ENCODE data around the gene CCT7. TPM values are rescaled to one million over a fixed set of nuclear protein-coding genes. Genes with fewer than 3 reads are reported as not detected.

CCT7 gene
- total RNA-seq, 2 experiments from 2014 or later, result 259 to 262 TPM

DNA sequence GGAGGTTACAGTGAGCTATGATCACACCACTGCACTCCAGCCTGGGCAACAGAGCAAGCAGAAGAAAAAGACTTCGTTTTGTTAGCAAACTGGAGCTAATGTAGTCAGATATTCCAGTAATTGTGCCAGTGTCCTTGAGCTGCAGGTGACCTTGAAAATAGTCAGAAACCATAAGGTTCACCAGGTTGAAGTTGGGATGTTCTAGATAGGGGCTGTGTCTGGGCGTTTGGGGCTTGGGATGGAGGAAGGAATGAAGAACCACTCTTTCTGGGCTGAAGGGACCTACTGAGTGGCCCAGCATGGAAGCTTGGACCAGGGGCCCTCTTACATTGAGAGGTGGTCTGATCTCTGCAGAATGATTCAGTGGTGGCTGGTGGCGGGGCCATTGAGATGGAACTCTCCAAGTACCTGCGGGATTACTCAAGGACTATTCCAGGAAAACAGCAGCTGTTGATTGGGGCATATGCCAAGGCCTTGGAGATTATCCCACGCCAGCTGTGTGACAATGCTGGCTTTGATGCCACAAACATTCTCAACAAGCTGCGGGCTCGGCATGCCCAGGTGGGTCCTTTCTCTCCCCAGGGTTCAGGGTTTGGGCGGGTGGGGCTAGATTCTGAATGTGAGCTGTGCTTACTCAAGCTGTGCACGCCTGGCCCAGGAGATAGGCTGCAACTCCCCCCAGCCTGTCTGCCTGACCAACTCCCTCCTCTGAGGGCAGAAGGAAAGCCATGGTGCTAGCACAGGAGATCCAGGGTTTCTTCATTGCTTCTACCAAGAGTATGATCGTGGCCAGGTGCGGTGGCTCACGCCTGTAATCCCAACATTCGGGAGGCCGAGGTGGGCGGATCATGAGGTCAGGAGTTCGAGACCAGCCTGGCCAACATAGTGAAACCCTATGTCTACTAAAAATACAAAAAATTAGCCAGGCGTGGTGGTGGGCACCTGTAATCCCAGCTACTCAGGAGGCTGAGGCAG is 17.1 kb downstream of the CCT7 start:
- no peaks in the 10 kb centered on the region for H3K27me3 Mint-ChIP-seq
- H3K4me1 Mint-ChIP-seq, result peaks cover 2% of the 10 kb centered on the region
- no peaks in the 10 kb centered on the region for H3K9me3 Mint-ChIP-seq
- no peak overlapping the region for H3K4me3 Mint-ChIP-seq
- no peak overlapping the region for H3K27ac Mint-ChIP-seq
- H3K36me3 Mint-ChIP-seq (ENCODE audit: low read depth), result peaks cover 70% of the 10 kb centered on the region
- ChIA-PET CTCF (no interaction called here), POLR2A (interaction anchor here (1.0 kb wide), 1 partner anchor 18 kb away, joined by 3 read pairs; the partner anchor contains the start of gene PRADC1)
- DNase-seq, result no peak

DNA sequence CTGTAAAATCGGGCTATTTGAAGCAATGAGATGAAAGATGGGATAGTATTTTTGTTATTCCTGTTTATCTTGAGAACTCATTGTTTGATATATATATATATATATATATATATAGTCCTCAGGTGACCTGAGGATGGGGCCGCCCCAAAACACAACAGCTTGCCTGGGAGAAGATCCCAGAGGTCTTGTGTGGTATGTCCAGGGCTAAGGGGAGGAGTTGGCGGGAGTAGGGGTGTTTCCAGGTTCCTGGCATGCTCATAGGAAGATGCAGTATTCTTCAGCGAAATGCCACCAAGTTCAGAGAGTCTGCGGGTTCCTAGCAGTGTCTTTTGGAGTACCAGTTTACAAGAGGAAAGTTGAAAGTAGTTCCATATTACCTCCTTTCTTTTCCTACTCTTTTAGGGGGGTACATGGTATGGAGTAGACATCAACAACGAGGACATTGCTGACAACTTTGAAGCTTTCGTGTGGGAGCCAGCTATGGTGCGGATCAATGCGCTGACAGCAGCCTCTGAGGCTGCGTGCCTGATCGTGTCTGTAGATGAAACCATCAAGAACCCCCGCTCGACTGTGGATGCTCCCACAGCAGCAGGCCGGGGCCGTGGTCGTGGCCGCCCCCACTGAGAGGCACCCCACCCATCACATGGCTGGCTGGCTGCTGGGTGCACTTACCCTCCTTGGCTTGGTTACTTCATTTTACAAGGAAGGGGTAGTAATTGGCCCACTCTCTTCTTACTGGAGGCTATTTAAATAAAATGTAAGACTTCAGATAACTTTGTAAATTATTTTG is 18.3 kb downstream of the CCT7 start:
- no peaks in the 10 kb centered on the region for H3K27me3 Mint-ChIP-seq
- CTCF ChIA-PET, result no interaction called here
- H3K4me1 Mint-ChIP-seq, result no peaks in the 10 kb centered on the region
- no peak overlapping the region for H3K27ac Mint-ChIP-seq
- POLR2A ChIA-PET, result interaction anchor here (0.6 to 5.7 kb wide), 2 partner anchors 19 to 159 kb away, joined by 5 to 22 read pairs; partner anchors contain the start of genes CCT7 and PRADC1
- peaks cover 57% of the 10 kb centered on the region for H3K36me3 Mint-ChIP-seq (ENCODE audit: low read depth)
- H3K9me3 Mint-ChIP-seq, result no peaks in the 10 kb centered on the region
- H3K4me3 Mint-ChIP-seq, result no peak overlapping the region
- DNase-seq, result no peak

DNA sequence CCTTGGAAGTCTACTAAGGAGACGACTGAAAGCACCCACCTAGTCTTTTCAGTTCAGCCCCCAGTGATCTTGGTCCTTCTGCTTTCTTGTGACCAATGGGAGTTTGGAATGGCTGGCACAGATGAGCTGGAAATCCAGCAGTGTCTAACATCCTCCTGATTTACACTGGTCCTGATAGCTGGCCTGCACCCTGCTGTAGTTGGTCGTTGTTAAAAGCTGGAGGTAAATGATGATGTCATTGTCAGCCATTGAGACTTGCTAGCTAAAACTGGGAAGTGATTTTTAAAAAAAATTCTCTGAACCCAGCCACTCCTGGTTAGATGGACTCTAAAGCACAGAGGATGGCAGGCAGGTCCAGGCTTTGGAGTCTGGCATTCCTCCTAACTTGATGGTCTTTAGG is 19.3 kb downstream of the CCT7 start:
- H3K36me3 Mint-ChIP-seq (ENCODE audit: low read depth), result peaks cover 51% of the 10 kb centered on the region
- no peak overlapping the region for H3K27ac Mint-ChIP-seq
- H3K4me1 Mint-ChIP-seq, result no peaks in the 10 kb centered on the region
- POLR2A ChIA-PET, result interaction anchor here (5.7 kb wide), 1 partner anchor 20 kb away, joined by 22 read pairs; the partner anchor contains the start of genes CCT7 and PRADC1
- no peak overlapping the region for H3K4me3 Mint-ChIP-seq
- CTCF ChIA-PET, result interaction anchor here (1.6 kb wide), 1 partner anchor 76 kb away, joined by 4 read pairs; no protein-coding TSS in a partner anchor
- no peak for DNase-seq
- H3K9me3 Mint-ChIP-seq, result no peaks in the 10 kb centered on the region
- H3K27me3 Mint-ChIP-seq, result no peaks in the 10 kb centered on the region

DNA sequence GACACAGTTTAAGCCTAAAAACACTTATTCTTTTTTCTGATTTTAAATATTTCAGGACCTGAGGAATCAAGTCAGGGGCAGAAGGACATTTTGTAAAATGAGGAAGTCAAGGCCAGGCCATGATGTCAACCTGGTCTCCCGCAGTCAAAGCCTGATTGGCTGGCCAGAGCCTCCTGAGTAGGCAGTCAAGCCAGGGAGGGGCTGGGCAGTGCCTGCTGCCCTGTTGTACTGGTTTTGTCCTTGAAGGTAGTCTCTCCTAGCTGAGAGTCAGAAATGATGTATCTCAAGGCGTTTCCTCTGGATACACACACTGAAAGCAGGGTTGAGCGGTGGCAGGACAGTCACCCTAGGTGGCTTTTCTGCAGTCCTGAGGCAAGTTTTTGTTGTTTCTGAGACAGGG is 19.8 kb downstream of the CCT7 start:
- Mint-ChIP-seq H3K36me3 (ENCODE audit: low read depth) (peaks cover 47% of the 10 kb centered on the region), H3K27me3 (no peaks in the 10 kb centered on the region), H3K4me1 (no peaks in the 10 kb centered on the region), H3K9me3 (no peaks in the 10 kb centered on the region), H3K4me3 (no peak overlapping the region), H3K27ac (no peak overlapping the region)
- ChIA-PET POLR2A (interaction anchor here (5.7 kb wide), 1 partner anchor 20 kb away, joined by 22 read pairs; the partner anchor contains the start of genes CCT7 and PRADC1), CTCF (interaction anchor here (1.6 kb wide), 1 partner anchor 77 kb away, joined by 4 read pairs; no protein-coding TSS in a partner anchor)
- DNase-seq, result no peak

DNA sequence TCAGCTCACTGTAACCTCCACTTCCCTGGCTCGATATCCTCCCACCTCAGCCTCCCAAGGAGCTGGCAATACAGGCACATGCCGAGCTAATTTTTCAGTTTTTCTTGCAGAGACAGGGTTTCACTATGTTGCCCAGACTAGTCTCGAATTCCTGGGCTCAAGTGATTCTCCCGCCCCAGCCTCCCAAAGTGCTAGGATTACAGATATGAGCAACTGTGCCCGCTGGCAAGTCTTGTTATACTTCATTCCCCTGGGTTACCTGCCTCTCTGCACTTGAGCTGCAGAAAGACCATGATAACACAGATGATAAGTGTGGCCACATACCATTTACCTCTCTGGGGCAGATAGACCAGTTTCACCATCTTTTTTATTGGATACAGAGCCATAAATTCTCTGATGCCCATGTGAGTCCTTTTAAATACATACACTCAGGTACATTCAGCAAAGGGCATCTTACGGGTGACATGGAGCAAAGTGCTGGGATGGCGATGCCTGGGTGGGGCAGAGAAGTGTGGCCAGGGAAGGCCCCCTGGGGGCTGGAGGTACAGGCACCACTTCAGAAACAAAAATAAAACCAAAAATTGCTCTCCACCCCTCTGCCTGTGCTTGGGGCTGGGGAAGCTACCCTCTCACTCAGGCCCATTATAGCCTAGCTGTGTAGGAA is 20.4 kb downstream of the CCT7 start:
- no peaks in the 10 kb centered on the region for H3K4me1 Mint-ChIP-seq
- H3K27me3 Mint-ChIP-seq, result no peaks in the 10 kb centered on the region
- H3K27ac Mint-ChIP-seq, result no peak overlapping the region
- DNase-seq, result no peak
- CTCF ChIA-PET, result interaction anchor here (1.6 kb wide), 1 partner anchor 77 kb away, joined by 4 read pairs; no protein-coding TSS in a partner anchor
- POLR2A ChIA-PET, result interaction anchor here (5.7 kb wide), 1 partner anchor 21 kb away, joined by 22 read pairs; the partner anchor contains the start of genes CCT7 and PRADC1
- H3K36me3 Mint-ChIP-seq (ENCODE audit: low read depth), result peaks cover 41% of the 10 kb centered on the region
- H3K9me3 Mint-ChIP-seq, result no peaks in the 10 kb centered on the region
- no peak overlapping the region for H3K4me3 Mint-ChIP-seq

DNA sequence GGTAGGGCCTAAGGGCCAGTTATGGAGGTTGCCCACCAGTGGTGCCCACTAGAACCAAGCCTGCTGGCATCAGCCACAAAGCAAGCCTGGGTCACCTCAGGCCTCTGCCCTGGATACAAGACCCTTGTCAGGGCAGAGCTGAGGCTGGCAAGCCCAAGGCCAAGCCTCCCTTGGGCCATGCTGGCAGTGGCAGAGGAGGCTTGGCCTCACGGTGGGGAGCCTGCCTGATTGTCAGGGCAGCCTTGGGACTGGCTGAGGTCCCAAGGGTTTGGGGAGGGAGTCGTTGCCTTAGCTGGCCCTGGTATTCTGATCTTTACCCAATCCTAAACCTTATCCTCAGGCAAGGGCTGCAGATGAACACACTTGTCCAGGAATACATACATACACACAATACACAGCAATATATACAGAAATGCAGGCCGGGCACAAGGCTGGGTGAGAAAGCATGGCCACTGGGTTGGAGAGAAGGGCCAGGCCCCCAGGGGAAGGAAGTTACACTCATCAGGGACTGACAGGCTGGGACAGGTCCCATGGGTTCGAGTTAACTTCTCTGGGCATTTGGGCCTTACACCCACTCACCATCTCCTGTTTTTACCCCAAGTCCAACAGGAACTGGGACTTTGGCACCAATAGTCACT is 21.0 kb downstream of the CCT7 start:
- POLR2A ChIA-PET, result interaction anchor here (5.7 kb wide), 1 partner anchor 22 kb away, joined by 22 read pairs; the partner anchor contains the start of genes CCT7 and PRADC1
- CTCF ChIA-PET, result no interaction called here
- H3K27ac Mint-ChIP-seq, result no peak overlapping the region
- no peaks in the 10 kb centered on the region for H3K9me3 Mint-ChIP-seq
- peaks cover 34% of the 10 kb centered on the region for H3K36me3 Mint-ChIP-seq (ENCODE audit: low read depth)
- H3K27me3 Mint-ChIP-seq, result no peaks in the 10 kb centered on the region
- H3K4me1 Mint-ChIP-seq, result no peaks in the 10 kb centered on the region
- no peak overlapping the region for H3K4me3 Mint-ChIP-seq
- DNase-seq, result no peak

DNA sequence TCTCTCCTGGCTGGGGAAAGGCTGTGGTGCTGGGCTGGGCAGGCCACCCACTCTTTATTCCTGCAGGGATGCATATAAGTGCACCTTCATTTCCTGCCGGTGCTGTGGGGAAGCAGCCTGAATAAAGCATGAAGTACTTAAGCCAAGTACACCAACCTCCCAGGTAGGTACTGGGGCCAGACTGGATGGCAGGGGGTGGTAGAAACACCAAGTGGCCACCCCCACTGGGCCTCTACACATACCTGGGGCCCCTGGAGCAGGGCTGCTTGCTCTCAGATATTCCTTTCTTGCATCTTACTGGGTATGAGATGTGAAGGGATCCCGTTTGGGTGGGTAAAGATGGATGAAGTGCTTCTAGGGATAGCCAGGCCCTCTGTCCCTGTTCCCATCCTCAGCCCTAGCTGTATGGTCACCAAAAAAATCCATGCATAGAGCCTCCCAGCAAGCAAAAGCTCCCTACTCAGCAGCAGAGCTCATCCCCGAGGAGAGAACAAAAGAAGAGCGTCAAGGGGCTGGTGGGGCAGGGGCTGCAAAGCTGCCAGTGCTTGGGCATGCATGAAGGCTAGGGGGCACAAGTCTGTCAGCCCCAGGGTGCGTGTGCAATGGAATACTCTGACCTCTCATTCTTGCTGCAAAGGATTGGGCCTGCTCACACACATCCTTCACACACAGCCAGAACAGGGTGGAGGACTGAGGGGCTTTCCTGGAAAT is 22.0 kb downstream of the CCT7 start:
- Mint-ChIP-seq H3K9me3 (no peaks in the 10 kb centered on the region), H3K4me1 (no peaks in the 10 kb centered on the region), H3K27ac (no peak overlapping the region), H3K36me3 (ENCODE audit: low read depth) (peaks cover 25% of the 10 kb centered on the region), H3K27me3 (no peaks in the 10 kb centered on the region), H3K4me3 (no peak overlapping the region)
- POLR2A ChIA-PET, result interaction anchor here (5.7 kb wide), 1 partner anchor 23 kb away, joined by 22 read pairs; the partner anchor contains the start of genes CCT7 and PRADC1
- CTCF ChIA-PET, result no interaction called here
- no peak for DNase-seq

DNA sequence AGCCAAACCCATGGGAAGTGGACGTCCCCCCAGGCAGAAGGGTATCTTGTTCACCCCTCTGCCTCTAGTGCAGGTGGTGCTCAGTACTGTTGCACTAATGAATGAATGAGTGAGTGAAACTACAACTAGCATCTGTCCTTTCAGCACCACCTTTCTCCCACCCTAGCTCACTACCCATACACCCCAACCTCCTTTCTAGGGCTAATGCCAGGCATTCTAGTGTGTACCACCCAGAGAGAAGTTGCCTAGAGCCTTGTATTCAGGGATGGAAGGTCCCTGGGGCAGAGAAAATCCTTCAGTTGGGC is 22.5 kb downstream of the CCT7 start:
- ChIA-PET CTCF (no interaction called here), POLR2A (interaction anchor here (0.6 to 5.7 kb wide), 3 partner anchors 14 to 23 kb away, joined by 3 to 22 read pairs (median 5); partner anchors contain the start of genes CCT7 and PRADC1)
- Mint-ChIP-seq H3K27me3 (no peaks in the 10 kb centered on the region), H3K27ac (no peak overlapping the region), H3K4me3 (no peak overlapping the region), H3K9me3 (no peaks in the 10 kb centered on the region), H3K36me3 (ENCODE audit: low read depth) (peaks cover 24% of the 10 kb centered on the region), H3K4me1 (no peaks in the 10 kb centered on the region)
- no peak for DNase-seq

DNA sequence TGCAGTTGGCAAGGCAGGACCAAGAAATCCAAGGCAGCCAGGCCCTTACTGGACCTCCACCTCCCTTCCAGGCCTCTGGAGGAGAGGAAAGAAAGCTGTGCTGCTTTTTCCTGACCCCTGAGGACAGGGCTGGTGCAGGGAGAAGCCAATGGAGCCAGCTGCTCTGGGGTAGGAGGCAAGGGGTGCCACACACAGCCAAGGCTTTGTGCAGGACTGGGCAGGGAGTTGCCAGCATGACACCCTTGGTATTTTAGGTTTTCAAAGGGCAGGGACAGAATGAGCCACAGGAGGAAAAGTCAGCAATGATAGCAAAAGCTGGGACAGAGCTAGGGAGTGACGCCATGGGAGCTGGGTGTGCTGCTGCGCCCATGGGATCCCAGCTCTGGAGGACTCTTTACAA is 22.9 kb downstream of the CCT7 start:
- H3K4me3 Mint-ChIP-seq, result no peak overlapping the region
- H3K4me1 Mint-ChIP-seq, result no peaks in the 10 kb centered on the region
- H3K36me3 Mint-ChIP-seq (ENCODE audit: low read depth), result peaks cover 22% of the 10 kb centered on the region
- POLR2A ChIA-PET, result interaction anchor here (0.6 to 5.7 kb wide), 4 partner anchors 9 to 24 kb away, joined by 3 to 22 read pairs (median 4); partner anchors contain the start of genes CCT7 and PRADC1
- DNase-seq, result no peak
- H3K27ac Mint-ChIP-seq, result no peak overlapping the region
- CTCF ChIA-PET, result no interaction called here
- no peaks in the 10 kb centered on the region for H3K9me3 Mint-ChIP-seq
- H3K27me3 Mint-ChIP-seq, result no peaks in the 10 kb centered on the region

DNA sequence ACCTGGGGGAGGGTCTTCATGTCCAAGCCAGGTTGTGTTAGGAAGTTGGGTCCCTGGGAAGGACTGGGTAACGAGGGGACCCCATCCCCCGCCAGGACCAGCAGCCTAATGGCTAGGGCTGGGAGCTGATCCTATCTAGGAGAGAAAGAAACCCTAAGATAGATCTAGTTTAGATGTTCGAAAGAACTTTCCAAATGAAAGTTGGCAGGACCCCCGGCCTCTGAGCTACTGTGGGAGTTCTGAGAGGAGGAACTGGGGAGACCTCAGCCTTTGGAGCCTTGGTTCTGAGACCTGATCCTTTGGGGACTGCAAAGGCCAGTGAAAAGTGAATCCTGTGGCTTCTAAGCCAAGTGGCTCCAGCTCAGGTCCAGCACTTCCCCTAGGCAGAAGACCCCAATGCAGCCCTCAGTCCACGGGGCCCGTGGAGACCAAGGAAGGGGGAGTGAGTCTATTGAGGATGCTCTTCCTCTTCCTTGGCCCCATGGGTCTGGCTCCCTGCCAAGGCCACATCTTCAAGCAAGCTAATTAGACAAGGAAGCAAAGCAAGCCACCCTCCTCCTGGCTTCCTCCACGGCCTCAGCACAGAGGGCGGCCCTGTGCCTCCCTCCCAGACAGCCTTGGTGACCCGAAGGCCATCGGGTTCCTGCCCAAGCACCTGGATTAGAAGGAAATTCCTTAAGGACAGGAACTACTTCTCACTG is 23.5 kb downstream of the CCT7 start:
- no peak for DNase-seq
- no peaks in the 10 kb centered on the region for H3K4me1 Mint-ChIP-seq
- H3K27me3 Mint-ChIP-seq, result no peaks in the 10 kb centered on the region
- H3K36me3 Mint-ChIP-seq (ENCODE audit: low read depth), result peaks cover 16% of the 10 kb centered on the region
- ChIA-PET CTCF (no interaction called here), POLR2A (interaction anchor here (0.6 to 5.7 kb wide), 4 partner anchors 8 to 24 kb away, joined by 3 to 22 read pairs (median 4); partner anchors contain the start of genes CCT7 and PRADC1)
- no peak overlapping the region for H3K4me3 Mint-ChIP-seq
- H3K9me3 Mint-ChIP-seq, result no peaks in the 10 kb centered on the region
- H3K27ac Mint-ChIP-seq, result no peak overlapping the region

DNA sequence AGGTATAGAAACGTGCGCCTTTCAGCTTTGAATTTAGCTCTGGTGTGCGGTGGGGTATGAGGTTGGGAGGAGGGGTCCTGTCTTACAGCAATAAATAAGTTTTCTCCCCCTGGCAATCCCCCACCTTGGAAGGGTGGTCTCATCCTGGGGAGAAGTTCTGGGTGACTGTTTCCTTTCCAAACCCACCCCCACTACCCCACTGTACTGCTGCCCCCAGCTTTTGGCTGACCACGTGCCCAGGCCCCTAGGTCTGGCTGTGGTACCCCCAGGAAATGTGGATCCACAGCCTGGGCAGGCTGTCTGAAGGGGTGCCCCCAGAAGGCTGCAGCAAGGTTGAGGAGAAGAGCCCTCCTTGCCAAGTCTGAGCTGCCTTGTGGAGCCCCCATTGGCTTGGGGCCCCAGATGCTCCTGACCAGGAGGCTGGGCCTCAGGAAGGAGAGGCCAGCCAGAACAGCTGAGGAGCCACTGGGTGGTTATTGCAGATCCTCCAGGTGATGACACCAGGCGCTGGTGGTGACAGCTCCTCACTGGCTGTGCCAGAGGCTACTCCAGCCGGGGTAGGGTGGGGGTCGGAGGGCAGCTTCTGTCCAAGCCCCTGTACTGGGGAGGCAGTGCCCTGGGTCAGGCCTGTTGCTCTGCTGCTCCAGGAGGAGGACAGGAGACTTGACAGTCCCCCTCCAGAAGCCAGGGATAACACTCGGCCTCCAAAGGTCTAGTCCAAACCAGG is 24.2 kb downstream of the CCT7 start:
- POLR2A ChIA-PET, result interaction anchor here (0.8 to 5.7 kb wide), 4 partner anchors 8 to 25 kb away, joined by 3 to 22 read pairs (median 4); partner anchors contain the start of genes CCT7 and PRADC1
- no peaks in the 10 kb centered on the region for H3K4me1 Mint-ChIP-seq

More for the DNA sequence above, 24.2 kb downstream of the CCT7 start:
- DNase-seq, result no peak
- CTCF ChIA-PET, result no interaction called here
- Mint-ChIP-seq H3K27me3 (no peaks in the 10 kb centered on the region), H3K9me3 (no peaks in the 10 kb centered on the region), H3K36me3 (ENCODE audit: low read depth) (peaks cover 12% of the 10 kb centered on the region), H3K4me3 (no peak overlapping the region), H3K27ac (no peak overlapping the region)
